Liver (tissue), 3 donors: ENCODE data around the gene IKZF1.

Experiments
- CTCF ChIP-seq: fragments of 150-350 bp; IDR thresholded peaks from 2 replicates; pipeline ENCODE4 v1.5.1; 2017; ENCODE audit warnings: improper control_type of control experiment, low read depth, low read length; ENCODE audit not compliant: missing input control
- EGR1 ChIP-seq, 2 donors: IDR thresholded peaks; 2 replicates each; pipeline ENCODE4 v1.6.1; 2016 to 2018; ENCODE audit warnings: antibody characterized with exemption in 2 of 2, low read depth in 2 of 2
- JUND ChIP-seq, 2 donors: IDR thresholded peaks; 2 replicates each; pipeline ENCODE4 v1.6.1; 2016; ENCODE audit warnings: antibody characterized with exemption in 2 of 2
- RAD21 ChIP-seq, 2 donors: IDR thresholded peaks; 2 replicates each; pipeline ENCODE4 v1.6.1; 2016; ENCODE audit warnings: antibody characterized with exemption in 2 of 2, mild to moderate bottlenecking in 2 of 2
- RXRA ChIP-seq, 2 donors: IDR thresholded peaks; 2 replicates each; pipeline ENCODE4 v1.6.1; 2017 to 2018; ENCODE audit warnings: antibody characterized with exemption in 2 of 2, mild to moderate bottlenecking in 1 of 2
- SP1 ChIP-seq: IDR thresholded peaks from 2 replicates; pipeline ENCODE4 v1.6.1; 2018; ENCODE audit warnings: antibody characterized with exemption, mild to moderate bottlenecking
- TAF1 ChIP-seq: conservative IDR thresholded peaks from 2 replicates; pipeline ENCODE4 v1.6.1; 2016; ENCODE audit warnings: antibody characterized with exemption, mild to moderate bottlenecking
- YY1 ChIP-seq: IDR thresholded peaks from 2 replicates; pipeline ENCODE4 v1.6.1; 2016; ENCODE audit warnings: antibody characterized with exemption, mild to moderate bottlenecking
- TF ChIP-seq, protein P1 (sequence below): IDR thresholded peaks from 2 replicates; pipeline ENCODE4 v1.6.1; 2016; ENCODE audit warnings: antibody characterized with exemption, mild to moderate bottlenecking
- TF ChIP-seq, protein P2 (sequence below): IDR thresholded peaks from 2 replicates; pipeline ENCODE4 v1.6.1; 2016; ENCODE audit warnings: antibody characterized with exemption
- donor health status: healthy.
- donor health status: healthy.

- TF ChIP-seq CTCF (no peak), RAD21 (IDR thresholded peaks at IDR 0.05) (no peak), TAF1 (no peak), YY1 (no peak), SP1 (no peak), JUND (IDR thresholded peaks at IDR 0.05) (no peak), RXRA (IDR thresholded peaks at IDR 0.05) (no peak), EGR1 (IDR thresholded peaks at IDR 0.05; ENCODE audit: low read depth in 2 of 2) (no peak)
- TF ChIP-seq, protein P1, sequence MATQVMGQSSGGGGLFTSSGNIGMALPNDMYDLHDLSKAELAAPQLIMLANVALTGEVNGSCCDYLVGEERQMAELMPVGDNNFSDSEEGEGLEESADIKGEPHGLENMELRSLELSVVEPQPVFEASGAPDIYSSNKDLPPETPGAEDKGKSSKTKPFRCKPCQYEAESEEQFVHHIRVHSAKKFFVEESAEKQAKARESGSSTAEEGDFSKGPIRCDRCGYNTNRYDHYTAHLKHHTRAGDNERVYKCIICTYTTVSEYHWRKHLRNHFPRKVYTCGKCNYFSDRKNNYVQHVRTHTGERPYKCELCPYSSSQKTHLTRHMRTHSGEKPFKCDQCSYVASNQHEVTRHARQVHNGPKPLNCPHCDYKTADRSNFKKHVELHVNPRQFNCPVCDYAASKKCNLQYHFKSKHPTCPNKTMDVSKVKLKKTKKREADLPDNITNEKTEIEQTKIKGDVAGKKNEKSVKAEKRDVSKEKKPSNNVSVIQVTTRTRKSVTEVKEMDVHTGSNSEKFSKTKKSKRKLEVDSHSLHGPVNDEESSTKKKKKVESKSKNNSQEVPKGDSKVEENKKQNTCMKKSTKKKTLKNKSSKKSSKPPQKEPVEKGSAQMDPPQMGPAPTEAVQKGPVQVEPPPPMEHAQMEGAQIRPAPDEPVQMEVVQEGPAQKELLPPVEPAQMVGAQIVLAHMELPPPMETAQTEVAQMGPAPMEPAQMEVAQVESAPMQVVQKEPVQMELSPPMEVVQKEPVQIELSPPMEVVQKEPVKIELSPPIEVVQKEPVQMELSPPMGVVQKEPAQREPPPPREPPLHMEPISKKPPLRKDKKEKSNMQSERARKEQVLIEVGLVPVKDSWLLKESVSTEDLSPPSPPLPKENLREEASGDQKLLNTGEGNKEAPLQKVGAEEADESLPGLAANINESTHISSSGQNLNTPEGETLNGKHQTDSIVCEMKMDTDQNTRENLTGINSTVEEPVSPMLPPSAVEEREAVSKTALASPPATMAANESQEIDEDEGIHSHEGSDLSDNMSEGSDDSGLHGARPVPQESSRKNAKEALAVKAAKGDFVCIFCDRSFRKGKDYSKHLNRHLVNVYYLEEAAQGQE, result no peak
- TF ChIP-seq, protein P2, sequence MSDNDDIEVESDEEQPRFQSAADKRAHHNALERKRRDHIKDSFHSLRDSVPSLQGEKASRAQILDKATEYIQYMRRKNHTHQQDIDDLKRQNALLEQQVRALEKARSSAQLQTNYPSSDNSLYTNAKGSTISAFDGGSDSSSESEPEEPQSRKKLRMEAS, result no peak
Observed at GRCh38 chr7:50421043-50421442, 116.5 kb downstream of the IKZF1 start.
